GM10266 (cell line): ENCODE measurements around the gene RPL39.
A peak's percentile ranks its signal among the peaks of the same experiment; 100 is the strongest.
"Not testable (repeated sequence)": the region's sequence is repeated elsewhere in the genome, so short reads cannot be mapped to it uniquely, and the experiment has no call there.

ENCODE experiments used
- DNase-seq: peaks from one replicate; pipeline ENCODE4 v3.0.0; 2012; ENCODE audit errors: extremely low spot score
- TF ChIP-seq, protein P1 (sequence below): IDR thresholded peaks from 2 replicates; pipeline ENCODE4 v1.5.1; 2012; ENCODE audit warnings: mild to moderate bottlenecking, low read depth; ENCODE audit not compliant: control insufficient read depth, insufficient read depth; ENCODE audit errors: missing control alignments

The RPL39 gene

DNA sequence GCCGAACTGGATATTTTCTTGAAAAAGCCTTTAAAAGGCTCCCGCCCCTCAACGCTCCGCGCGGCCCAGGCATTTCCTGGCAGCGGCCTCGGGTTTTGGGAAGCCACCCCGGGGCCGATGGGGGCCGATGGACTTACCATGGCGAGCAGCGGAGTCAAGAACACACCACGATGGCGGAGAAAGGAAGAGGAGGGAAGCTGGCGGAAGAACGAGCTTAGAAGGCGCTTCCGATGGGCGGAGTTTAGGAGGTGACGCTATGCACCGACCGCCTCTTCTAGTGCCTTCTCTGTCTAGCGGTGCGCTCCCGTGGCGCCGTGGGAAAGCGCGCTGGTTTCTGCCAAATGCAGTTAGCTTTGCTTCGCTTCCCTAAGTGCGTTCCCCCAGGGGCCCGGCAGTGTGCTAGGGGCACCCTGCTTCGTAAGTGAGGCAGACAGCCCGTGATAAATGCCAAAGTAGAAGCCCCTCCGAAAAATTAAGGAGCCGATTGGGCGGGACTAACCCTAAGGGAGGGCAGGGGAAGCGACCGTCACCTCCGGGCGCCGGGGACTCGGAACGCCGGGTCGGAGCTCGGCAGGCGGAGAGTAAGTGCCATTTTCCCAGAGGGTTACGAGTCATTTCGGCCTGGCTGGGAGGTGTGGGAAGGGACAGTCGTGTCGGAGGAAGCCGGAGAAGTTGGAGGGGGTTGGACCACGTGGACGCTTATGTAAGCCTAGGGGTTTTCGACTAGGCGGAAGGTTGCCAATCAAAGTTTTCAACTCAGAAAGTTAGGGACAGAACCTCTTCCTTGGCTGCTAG, at the start of gene RPL39:
TSS of gene RPL39 (minus strand) at position 194 of the 795 bp plus-strand sequence. CDS start at position 140, 54 bp downstream.
- TF ChIP-seq, protein P1, sequence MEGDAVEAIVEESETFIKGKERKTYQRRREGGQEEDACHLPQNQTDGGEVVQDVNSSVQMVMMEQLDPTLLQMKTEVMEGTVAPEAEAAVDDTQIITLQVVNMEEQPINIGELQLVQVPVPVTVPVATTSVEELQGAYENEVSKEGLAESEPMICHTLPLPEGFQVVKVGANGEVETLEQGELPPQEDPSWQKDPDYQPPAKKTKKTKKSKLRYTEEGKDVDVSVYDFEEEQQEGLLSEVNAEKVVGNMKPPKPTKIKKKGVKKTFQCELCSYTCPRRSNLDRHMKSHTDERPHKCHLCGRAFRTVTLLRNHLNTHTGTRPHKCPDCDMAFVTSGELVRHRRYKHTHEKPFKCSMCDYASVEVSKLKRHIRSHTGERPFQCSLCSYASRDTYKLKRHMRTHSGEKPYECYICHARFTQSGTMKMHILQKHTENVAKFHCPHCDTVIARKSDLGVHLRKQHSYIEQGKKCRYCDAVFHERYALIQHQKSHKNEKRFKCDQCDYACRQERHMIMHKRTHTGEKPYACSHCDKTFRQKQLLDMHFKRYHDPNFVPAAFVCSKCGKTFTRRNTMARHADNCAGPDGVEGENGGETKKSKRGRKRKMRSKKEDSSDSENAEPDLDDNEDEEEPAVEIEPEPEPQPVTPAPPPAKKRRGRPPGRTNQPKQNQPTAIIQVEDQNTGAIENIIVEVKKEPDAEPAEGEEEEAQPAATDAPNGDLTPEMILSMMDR, result no peak
- peak; percentile 58 for DNase-seq

DNA sequence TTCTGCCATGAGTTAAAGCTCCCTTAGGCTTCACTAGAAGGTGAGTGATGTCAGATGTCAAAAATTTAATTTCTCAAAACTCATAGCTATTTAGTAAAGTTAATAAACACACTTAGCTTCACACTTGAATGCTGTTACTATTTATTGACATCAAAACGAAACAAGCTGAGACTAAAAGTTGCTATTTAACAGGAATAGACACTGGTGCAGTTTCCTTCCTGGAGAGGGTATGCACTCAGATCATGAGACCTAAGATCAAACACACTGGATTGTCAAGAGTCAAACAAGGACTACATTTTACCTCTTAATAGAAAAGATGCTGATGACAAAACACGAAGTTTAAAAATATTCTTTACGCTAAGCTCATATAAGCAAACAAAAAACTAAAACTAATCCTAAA, 42.5 kb upstream of the RPL39 start:
- no peak for DNase-seq
- TF ChIP-seq, protein P1, result no peak

DNA sequence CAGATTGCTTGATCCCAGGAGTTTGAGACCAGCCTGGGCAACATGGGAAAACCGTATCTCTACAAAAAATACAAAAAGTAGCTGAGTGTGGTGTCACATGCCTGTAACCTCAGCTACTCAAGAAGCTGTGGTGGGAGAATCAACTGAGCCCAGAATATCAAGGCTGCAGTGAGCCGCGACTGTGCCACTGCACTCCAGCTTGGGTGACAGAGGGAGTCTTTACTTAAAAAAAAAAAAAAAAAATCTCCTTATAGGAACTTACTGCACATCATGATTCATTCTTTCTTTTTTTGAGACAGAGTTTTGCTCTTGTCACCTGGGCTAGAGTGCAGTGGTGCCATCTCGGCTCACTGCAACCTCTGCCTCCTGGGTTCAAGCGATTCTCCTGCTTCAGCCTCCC, 37.0 kb upstream of the RPL39 start:
- TF ChIP-seq, protein P1, result no peak
- DNase-seq, result no peak

DNA sequence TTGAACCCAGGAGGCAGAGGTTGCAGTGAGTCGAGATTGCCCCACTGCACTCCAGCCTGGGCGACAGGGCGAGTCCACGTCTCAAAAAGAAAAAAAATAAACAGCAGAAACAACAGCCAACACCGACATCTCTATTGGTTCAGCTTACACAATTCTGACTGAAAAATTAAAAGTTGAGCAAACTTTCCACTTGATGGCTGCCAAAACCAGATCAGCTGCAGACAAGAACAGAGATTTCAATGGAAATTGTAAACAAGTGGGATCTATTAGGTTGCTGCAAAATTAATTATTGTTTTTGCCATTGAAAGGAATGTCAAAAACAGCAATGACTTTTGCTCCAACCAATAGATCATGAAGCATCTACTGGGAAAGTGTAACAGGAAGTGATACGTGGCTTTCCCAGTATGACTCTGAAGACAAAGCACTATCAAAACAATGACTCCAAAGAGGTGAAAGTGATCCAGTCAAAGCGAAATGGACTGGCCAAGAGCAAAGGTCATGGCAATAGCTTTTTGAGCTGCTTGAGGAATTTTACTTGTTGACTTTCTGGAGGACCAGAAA, 35.0 kb upstream of the RPL39 start:
- TF ChIP-seq, protein P1, result no peak
- no peak for DNase-seq

DNA sequence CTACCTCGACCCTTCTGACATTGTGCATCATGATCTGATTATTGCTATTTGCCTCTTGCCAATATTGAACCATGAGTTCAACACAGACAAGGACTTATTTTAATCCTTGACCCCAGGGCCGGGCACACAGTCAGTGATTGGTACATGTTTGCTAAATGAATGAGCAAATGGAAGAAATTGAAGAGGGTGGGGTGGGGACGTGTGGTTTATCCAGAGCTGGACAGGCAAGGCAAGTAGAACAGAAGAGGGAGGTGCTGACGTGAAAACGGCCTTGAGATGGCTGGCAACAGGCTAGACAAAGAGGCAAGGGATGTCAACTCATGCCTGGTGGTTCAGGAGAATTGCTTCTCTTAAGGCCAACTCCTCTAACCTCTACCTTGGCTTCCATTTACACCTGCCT, 32.8 kb upstream of the RPL39 start:
- not testable (repeated sequence) for DNase-seq

DNA sequence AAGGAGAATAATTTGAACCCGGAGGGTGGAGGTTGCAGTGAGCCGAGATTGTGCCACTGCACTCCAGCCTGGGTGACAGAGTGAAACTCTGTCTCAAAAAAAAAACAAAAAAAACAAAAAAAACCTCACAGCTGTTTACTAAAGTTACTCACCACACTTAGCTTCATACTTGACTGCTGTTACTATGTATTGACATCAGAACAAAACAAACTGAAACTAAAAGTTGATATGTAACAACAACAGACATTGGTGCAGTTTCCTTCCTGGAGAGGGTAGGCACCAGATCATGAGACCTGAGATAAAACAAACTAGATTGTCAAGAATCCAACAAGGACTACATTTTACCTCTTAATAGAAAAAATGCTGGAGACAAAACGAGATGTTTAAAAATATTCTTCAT, 30.3 kb upstream of the RPL39 start:
- DNase-seq, result peak; percentile 22

DNA sequence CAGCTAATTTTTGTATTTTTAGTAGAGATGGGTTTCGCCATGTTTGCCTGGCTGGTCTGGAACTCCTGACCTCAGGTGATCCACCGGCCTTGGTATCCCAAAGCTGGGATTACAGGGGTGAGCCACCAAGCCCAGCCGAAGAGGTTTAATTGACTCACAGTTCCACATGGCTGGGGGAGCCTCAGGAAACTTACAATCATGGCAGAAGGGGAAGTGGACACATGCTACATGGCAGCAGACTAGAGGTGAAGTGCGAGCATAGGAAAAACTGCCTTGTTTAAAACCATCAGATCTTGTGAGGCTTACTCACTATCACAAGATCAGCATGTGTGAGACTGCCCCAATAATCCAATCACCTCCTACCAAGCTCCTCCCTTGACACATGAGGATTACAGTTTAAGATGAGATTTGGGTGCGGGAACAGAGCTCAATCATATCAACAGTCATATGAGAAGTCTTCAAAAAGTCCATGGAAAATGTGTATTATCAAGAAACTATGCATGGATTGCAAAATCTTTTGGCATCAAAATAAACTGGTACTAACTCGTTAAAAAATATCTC, 25.8 kb upstream of the RPL39 start:
- TF ChIP-seq, protein P1, result no peak
- DNase-seq, result no peak

DNA sequence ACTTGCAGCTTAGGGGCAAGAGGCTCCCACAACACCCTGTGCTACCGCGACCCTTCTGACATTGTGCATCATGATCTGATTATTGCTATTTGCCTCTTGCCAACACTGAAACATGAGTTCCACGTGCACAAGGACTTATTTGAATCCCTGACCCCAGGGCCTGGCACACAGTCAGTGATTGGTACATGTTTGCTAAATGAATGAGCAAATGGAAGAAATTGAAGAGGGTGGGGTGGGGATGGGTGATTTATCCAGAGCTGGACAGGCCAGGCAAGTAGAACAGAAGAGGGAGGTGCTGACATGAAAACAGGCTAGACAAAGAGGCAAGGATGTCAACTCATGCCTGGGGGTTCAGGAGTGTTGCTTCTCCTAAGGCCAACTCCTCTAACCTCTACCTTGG, 24.9 kb upstream of the RPL39 start:
- no peak for DNase-seq
- TF ChIP-seq, protein P1, result no peak
